Pancreas (tissue), 10 donors: ENCODE data around the gene FATE1. TPM values are rescaled to one million over a fixed set of nuclear protein-coding genes. Genes with fewer than 3 reads are reported as not detected.

Experiments
- ATAC-seq, 4 donors: fragments of 200-7000 bp; cut with Tn5 transposase; one replicate each; pipeline versions ENCODE4 v1.8.0 to v1.9.1; 2020; ENCODE audit warnings: mild to moderate bottlenecking in 4 of 4, moderate library complexity in 4 of 4
- DNase-seq, 6 donors: peaks; one replicate each; pipeline ENCODE4 v3.0.0-alpha.2; 2020
- FAIRE-seq: peaks from 2 replicates; lab custom pipeline; 2012; peaks lifted over from hg19 to GRCh38; lab: Jason Lieb, UNC
- H3K27ac ChIP-seq, 4 donors: fragments of 200-600 bp; sonication (generic); 1 replicate in 3 of 4; 2 replicates in 1 of 4; pipeline versions ENCODE4 v1.5.0 to v1.8.0; 2020
- H3K27me3 ChIP-seq, 4 donors: fragments of 200-600 bp; one replicate each; pipeline ENCODE4 v1.8.0; 2021
- H3K36me3 ChIP-seq, 3 donors: fragments of 200-600 bp; sonication (generic) in 1 of 3; one replicate each; pipeline versions ENCODE4 v1.5.0 to v1.8.0; 2020 to 2021
- H3K4me1 ChIP-seq, 3 donors: fragments of 200-600 bp; one replicate each; pipeline ENCODE4 v1.8.0; 2021
- H3K4me3 ChIP-seq, 4 donors: fragments of 200-600 bp; sonication (generic) in 2 of 4; one replicate each; pipeline versions ENCODE4 v1.5.0 to v1.8.0; 2020 to 2021
- H3K9me3 ChIP-seq, 4 donors: fragments of 200-600 bp; one replicate each; pipeline ENCODE4 v1.8.0; 2021
- CTCF ChIP-seq, 4 donors: fragments of 200-600 bp; sonication (generic) in 3 of 4; IDR thresholded peaks; one replicate each; pipeline versions ENCODE4 v1.5.0 to v1.8.0; 2021; ENCODE audit warnings: antibody characterized with exemption in 4 of 4
- WGBS, 2 donors: extraction: QIAGEN DNeasy Blood & Tissue Kit; methylation state at CpG; one replicate each; pipeline ENCODE4 v1.1.7; 2013; 5-methylcytosine and 5-hydroxymethylcytosine counted together
- intact Hi-C, 3 donors: fragments of 100-400 bp; cut with DNase I; formaldehyde crosslinking; loops; one replicate each; pipeline versions ENCODE4 v1.11.1 to v1.14.2; 2022
- polyA plus RNA-seq, 2 donors: library from polyadenylated mRNA; stranded (reverse); fragments of 200-250 nt; gene quantifications; one replicate each; pipeline ENCODE4 v1.2.3, GENCODE V29; 2013
- total RNA-seq, 6 donors: library from RNA; stranded (reverse); fragmentation: NEBNext Ultra II Directional in 4 of 6; extraction: Animal tissue kit (Norgen Biotek cat#: 25700) in 4 of 6; gene quantifications; one replicate each; pipeline versions ENCODE4 v1.2.1 to v1.2.4, GENCODE V29; 2021 to 2023
- donor health status: healthy with polysubstance abuse.
- donor health status: DM: no; HTN: no; CAD: no; lungs with moderate emphysema.
- donor health status: DM: no; HTN: no; CAD: no.
- donor health status: control.
- donor health status: control.
- donor health status: Bipolar disorder and iron deficiency.
- donor health status: DM: yes; HTN: yes; CAD: no.
- donor health status: DM: no; HTN: no; CAD: no.
- donor health status: DM: no; HTN: no; CAD: no.
- donor health status: DM: yes; HTN: yes; CAD: no.

The FATE1 gene
- total and polyA plus RNA-seq, 8 donors = 0.07 TPM; not detected in 7

- H3K4me1 ChIP-seq = no peaks in the 10 kb centered on the region
- no peak for ATAC-seq
- no peaks in the 10 kb centered on the region for H3K36me3 ChIP-seq
- 61 to 66% methylated on average over 7 of the region's 7 CpGs for WGBS, 2 donors
- no peak for TF ChIP-seq CTCF (IDR thresholded peaks at IDR 0.05)
- intact Hi-C loops = no loop called here
- peak in 2 of 6 donors; percentile 6 to 28 for DNase-seq
- H3K4me3 ChIP-seq = no peak overlapping the region
- no peak for FAIRE-seq
- no peak overlapping the region for H3K27ac ChIP-seq
- no peaks in the 10 kb centered on the region for H3K9me3 ChIP-seq
- no peaks in the 10 kb centered on the region for H3K27me3 ChIP-seq
Observed at GRCh38 chrX:151738751-151739150, 22.9 kb downstream of the FATE1 start.

- no peak overlapping the region for H3K4me3 ChIP-seq
- DNase-seq = peak in 1 of 6 donors; percentile 3
- no peak for TF ChIP-seq CTCF (IDR thresholded peaks at IDR 0.05)
- no peak for ATAC-seq
- no peak overlapping the region for H3K27ac ChIP-seq
- H3K9me3 ChIP-seq = no peaks in the 10 kb centered on the region
- 62 to 65% methylated on average over 4 of the region's 4 CpGs for WGBS, 2 donors
- intact Hi-C loops = no loop called here
- H3K36me3 ChIP-seq = no peaks in the 10 kb centered on the region
- peaks cover 0 to 1% (median 0%) of the 10 kb centered on the region in 4 donors for H3K27me3 ChIP-seq
- H3K4me1 ChIP-seq = no peaks in the 10 kb centered on the region
- no peak for FAIRE-seq
Observed at GRCh38 chrX:151741606-151742005, 25.8 kb downstream of the FATE1 start.

GRCh38 chrX:151742311-151742710 lies 26.5 kb downstream of the FATE1 start:
- no peak for FAIRE-seq
- peak in 1 of 6 donors; percentile 3 for DNase-seq
- no peak for ATAC-seq

GRCh38 chrX:151743651-151744470 lies 28.0 kb downstream of the FATE1 start:
- no peak for TF ChIP-seq CTCF (IDR thresholded peaks at IDR 0.05)
- H3K36me3 ChIP-seq = no peaks in the 10 kb centered on the region
- H3K4me1 ChIP-seq = no peaks in the 10 kb centered on the region
- intact Hi-C loops = no loop called here
- DNase-seq (no peak), ATAC-seq (no peak), FAIRE-seq (no peak)
- H3K4me3 ChIP-seq = no peak overlapping the region
- H3K27ac ChIP-seq = no peak overlapping the region
- no peaks in the 10 kb centered on the region for H3K9me3 ChIP-seq
- peaks cover 0 to 8% (median 3%) of the 10 kb centered on the region in 4 donors for H3K27me3 ChIP-seq
- 81 to 83% methylated on average over 21 of the region's 21 CpGs for WGBS, 2 donors

More at GRCh38 chrX:151742311-151742710, 26.5 kb downstream of the FATE1 start:
- Histone ChIP-seq H3K9me3 (no peaks in the 10 kb centered on the region), H3K36me3 (no peaks in the 10 kb centered on the region), H3K4me3 (no peak overlapping the region), H3K27ac (no peak overlapping the region), H3K4me1 (no peaks in the 10 kb centered on the region), H3K27me3 (peaks cover 0 to 5% (median 0%) of the 10 kb centered on the region in 4 donors)
- WGBS, 2 donors = 78 to 86% methylated on average over 5 of the region's 5 CpGs
- TF ChIP-seq CTCF (IDR thresholded peaks at IDR 0.05) = no peak
- intact Hi-C loops = no loop called here

GRCh38 chrX:151745651-151746050 lies 29.8 kb downstream of the FATE1 start:
- Histone ChIP-seq H3K4me1 (no peaks in the 10 kb centered on the region), H3K27ac (no peak overlapping the region), H3K9me3 (no peaks in the 10 kb centered on the region), H3K4me3 (no peak overlapping the region), H3K27me3 (peaks cover 0 to 15% (median 3%) of the 10 kb centered on the region in 4 donors), H3K36me3 (no peaks in the 10 kb centered on the region)
- WGBS, 2 donors = 62 to 64% methylated on average over 6 of the region's 6 CpGs
- intact Hi-C loops = no loop called here
- DNase-seq (no peak), ATAC-seq (no peak), FAIRE-seq (no peak)
- no peak for TF ChIP-seq CTCF (IDR thresholded peaks at IDR 0.05)
